ENCODE measurements around the gene MCTP1. TPM values are rescaled to one million over a fixed set of nuclear protein-coding genes. Genes with fewer than 3 reads are reported as not detected.

MCTP1 gene
- total and polyA plus RNA-seq, 2 of the 13 experiments (the other 11 are each of a cell fraction or from before 2014, with no cell fraction given) = 0.15 to 0.48 TPM

- Histone ChIP-seq H3K9ac (ENCODE audit: insufficient read depth, low read depth, low read length) (no peak overlapping the region), H3K4me2 (ENCODE audit: low read depth, low read length) (no peak overlapping the region), H4K20me1 (ENCODE audit: insufficient read depth, low read length) (no peaks in the 10 kb centered on the region), H3K9me3 (ENCODE audit: low read length) (no peaks in the 10 kb centered on the region), H2AFZ (ENCODE audit: low read length) (no peak overlapping the region), H3K79me2 (ENCODE audit: insufficient read depth, low read length) (no peaks in the 10 kb centered on the region), H3K4me3 (replicated peaks in 1 of 3; ENCODE audit: insufficient read depth in 1 of 3, low read depth in 2 of 3, low read length in 3 of 3) (no peak overlapping the region), H3K27me3 (ENCODE audit: control insufficient read depth in 1 of 2, insufficient read depth in 2 of 2, low read length in 2 of 2) (no peaks in the 10 kb centered on the region), H3K36me3 (replicated peaks in 1 of 2; ENCODE audit: control insufficient read depth in 1 of 2, insufficient read depth in 2 of 2, low read length in 2 of 2) (no peaks in the 10 kb centered on the region), H3K27ac (ENCODE audit: extremely low read length, insufficient read depth, low read length) (no peak overlapping the region), H3K4me1 (ENCODE audit: insufficient read depth, low read length) (no peaks in the 10 kb centered on the region)
- intact Hi-C loops (cut with micrococcal nuclease; ENCODE audit: unreplicated experiment) = loop anchor here (1.0 to 2.0 kb wide), 2 partner anchors 232 to 325 kb away; partner anchors contain the start of genes KIAA0825 and SLF1
- 23% methylated on average over 10 of the region's 10 CpGs for WGBS (ENCODE audit: low lambda C conversion rate)
- BruUV-seq (replicated peaks) = no TSS peak
- ChIA-PET CTCF (ENCODE audit: low intra/inter-chr PET ratio, low total read pairs) (interaction anchor here (1.1 kb wide), 1 partner anchor 325 kb away, joined by 3 read pairs; no protein-coding TSS in a partner anchor), POLR2A (no interaction called here)
- peak; percentile 95 for ATAC-seq
- peak; percentile 34 for DNase-seq (ENCODE audit: low spot score)
- in situ Hi-C loops (cut with HindIII; ENCODE audit: extremely low pct_ligation_motif_present, low pct_unique_long_range_greater_than_20kb) = no loop called here
- peak; percentile 60 for FAIRE-seq
- no peak for TF ChIP-seq THRA (CRISPR knock-in tag; IDR thresholded peaks at IDR 0.05; ENCODE audit: borderline replicate concordance)
- no peak for TF ChIP-seq FOXK2 (IDR thresholded peaks at IDR 0.05)
- no peak for TF ChIP-seq ZNF724P (CRISPR knock-in tag; IDR thresholded peaks at IDR 0.05; ENCODE audit: borderline replicate concordance)
- peak; percentile 73 for TF ChIP-seq STAG1 (CRISPR knock-in tag; IDR thresholded peaks at IDR 0.05)
- TF ChIP-seq ZBTB20 (CRISPR knock-in tag; IDR thresholded peaks at IDR 0.05; ENCODE audit: borderline replicate concordance, low read depth) = no peak
- no peak for TF ChIP-seq NR2C2 (CRISPR knock-in tag; IDR thresholded peaks at IDR 0.05; ENCODE audit: borderline replicate concordance)
- TF ChIP-seq ZNF253 (CRISPR knock-in tag; IDR thresholded peaks at IDR 0.05; ENCODE audit: borderline replicate concordance) = no peak
- no peak for TF ChIP-seq PBX2 (CRISPR knock-in tag; IDR thresholded peaks at IDR 0.05)
- TF ChIP-seq ZBTB38 (CRISPR knock-in tag; IDR thresholded peaks at IDR 0.05) = no peak
- peak; percentile 73 for TF ChIP-seq CTCF (CRISPR knock-in tag; IDR thresholded peaks at IDR 0.05)
- TF ChIP-seq POLR2G (IDR thresholded peaks at IDR 0.05; ENCODE audit: low read depth, low read length) = no peak
- no peak for TF ChIP-seq ZNF317 (CRISPR knock-in tag; IDR thresholded peaks at IDR 0.05)
- no peak for TF ChIP-seq NFE2 (CRISPR knock-in tag; IDR thresholded peaks at IDR 0.05)
- TF ChIP-seq RARG (CRISPR knock-in tag; IDR thresholded peaks at IDR 0.05; ENCODE audit: low read depth) = no peak
- no peak for TF ChIP-seq ZIK1 (CRISPR knock-in tag; IDR thresholded peaks at IDR 0.05; ENCODE audit: borderline replicate concordance, low read depth)
- no peak for TF ChIP-seq HNF1B (CRISPR knock-in tag; IDR thresholded peaks at IDR 0.05)
- no peak for TF ChIP-seq ZNF263 (CRISPR knock-in tag; IDR thresholded peaks at IDR 0.05)
- TF ChIP-seq HNF4A (CRISPR knock-in tag; IDR thresholded peaks at IDR 0.05) = no peak
- TF ChIP-seq BHLHE40 (IDR thresholded peaks at IDR 0.05; ENCODE audit: low read length) = no peak
Measured at GRCh38 chr5:94849821-94850736, 434.8 kb downstream of the MCTP1 start.
